HCT116 (cell line): Measurements from ENCODE around the gene ARRDC2. TPM values are rescaled to one million over a fixed set of nuclear protein-coding genes. Genes with fewer than 3 reads are reported as not detected.

Experiments used
- ATAC-seq: fragments of 200-7000 bp; cut with Tn5 transposase; 2 replicates; pipeline ENCODE4 v1.9.1; 2020; ENCODE audit warnings: mild to moderate bottlenecking, moderate library complexity
- BruUV-seq: library from RNA; stranded (reverse); fragments of 400-500 nt; replicated peaks from 2 replicates; lab custom pipeline; 2021; lab: Mats Ljungman, UMichigan
- CTCF ChIA-PET: fragments of 300-600 bp; sonication (Branson Sonifier 250); formaldehyde crosslinking; loops from one replicate; lab custom pipeline; 2021; ENCODE audit warnings: antibody characterized with exemption; lab: Charles Lee
- POLR2A ChIA-PET: fragments of 300-600, 350-600 bp; sonication (Branson Sonifier 250); formaldehyde crosslinking; loops from one replicate; lab custom pipeline; 2021; ENCODE audit warnings: antibody characterized with exemption; lab: Charles Lee
- RAD21 ChIA-PET, 2 experiments: fragments of 300-600 bp; sonication (Branson Sonifier 250); formaldehyde crosslinking; loops; one replicate each; lab custom pipeline; 2023; ENCODE audit warnings: low total read pairs in 2 of 2; ENCODE audit not compliant: uncharacterized antibody in 2 of 2, unreplicated experiment in 2 of 2, low non-redundant PET in 1 of 2; lab: Charles Lee
- DNase-seq: peaks from one replicate; pipeline ENCODE4 v3.0.0-alpha.2; 2010; ENCODE audit warnings: low read depth, low spot score
- H2AFZ ChIP-seq: fragments of 200-600 bp; shearing (Covaris generic), sonication (generic); 2 replicates; pipeline ENCODE4 v1.6.1; 2017; ENCODE audit warnings: low read depth, mixed run types, mixed read lengths, antibody characterized with exemption, low read length; ENCODE audit not compliant: poor library complexity, severe bottlenecking
- H3K27ac ChIP-seq: 2 replicates; pipeline ENCODE4 v1.5.1; 2012; ENCODE audit warnings: low read depth, low read length
- H3K27me3 ChIP-seq: fragments of 200-600 bp; sonication (generic); 2 replicates; pipeline ENCODE4 v1.6.1; 2016; ENCODE audit warnings: mixed run types, low read length, mixed read lengths; ENCODE audit not compliant: insufficient read depth
- H3K36me3 ChIP-seq, 2 experiments: fragments of 200-500 bp in 1 of 2; fragments of 200-600 bp in 1 of 2; sonication (Bioruptor generic) in 1 of 2; sonication (generic) in 1 of 2; 2 replicates each; pipeline versions ENCODE4 v1.5.1 to v1.6.1; 2014 to 2016; ENCODE audit warnings: low read length in 2 of 2, inconsistent platforms in 1 of 2, mixed read lengths in 1 of 2, mixed run types in 1 of 2; ENCODE audit not compliant: insufficient read depth in 2 of 2, control insufficient read depth in 1 of 2
- H3K4me1 ChIP-seq, 2 experiments: fragments of 200-600 bp in 1 of 2; sonication (generic) in 1 of 2; 2 replicates each; pipeline versions ENCODE4 v1.5.1 to v1.6.1; 2012 to 2017; ENCODE audit warnings: low read length in 2 of 2, inconsistent platforms in 1 of 2, mild to moderate bottlenecking in 1 of 2, mixed read lengths in 1 of 2, mixed run types in 1 of 2, moderate library complexity in 1 of 2; ENCODE audit not compliant: insufficient read depth in 2 of 2, control insufficient read depth in 1 of 2
- H3K4me2 ChIP-seq: fragments of 200-600 bp; sonication (generic); 2 replicates; pipeline ENCODE4 v1.6.1; 2017; ENCODE audit warnings: mixed run types, low read length, mixed read lengths
- H3K4me3 ChIP-seq, 2 experiments: fragments of 200-600 bp in 1 of 2; sonication (generic) in 1 of 2; replicated peaks in 1 of 2; 2 replicates each; pipeline ENCODE4 v1.5.1; 2011 to 2016; ENCODE audit warnings: low read length in 2 of 2, control low read depth in 1 of 2, low read depth in 1 of 2, mild to moderate bottlenecking in 1 of 2, mixed read lengths in 1 of 2, mixed run types in 1 of 2
- H3K79me2 ChIP-seq: fragments of 200-600 bp; sonication (generic); 2 replicates; pipeline ENCODE4 v1.6.1; 2017; ENCODE audit warnings: mild to moderate bottlenecking, mixed run types, low read length, moderate library complexity, mixed read lengths; ENCODE audit not compliant: insufficient read depth
- H3K9ac ChIP-seq: fragments of 200-600 bp; sonication (generic); 2 replicates; pipeline ENCODE4 v1.6.1; 2016; ENCODE audit warnings: low read length, mixed read lengths
- H3K9me2 ChIP-seq: fragments of 200-600 bp; sonication (generic), shearing (Covaris generic); 2 replicates; pipeline ENCODE4 v1.6.1; 2017; ENCODE audit warnings: mixed run types, mild to moderate bottlenecking, moderate library complexity; ENCODE audit not compliant: insufficient read depth
- H3K9me3 ChIP-seq, 2 experiments: fragments of 200-500 bp in 1 of 2; fragments of 200-600 bp in 1 of 2; sonication (Bioruptor generic) in 1 of 2; sonication (generic) in 1 of 2; 2 replicates each; pipeline ENCODE4 v1.6.1; 2014 to 2017; ENCODE audit warnings: low read length in 2 of 2, mixed read lengths in 2 of 2, inconsistent platforms in 1 of 2, low read depth in 1 of 2, mild to moderate bottlenecking in 1 of 2, mixed run types in 1 of 2, moderate library complexity in 1 of 2; ENCODE audit not compliant: control insufficient read depth in 1 of 2, insufficient read depth in 1 of 2
- H4K20me1 ChIP-seq: fragments of 200-600 bp; sonication (generic), shearing (Covaris generic); 2 replicates; pipeline ENCODE4 v1.6.1; 2017; ENCODE audit warnings: mixed run types, mild to moderate bottlenecking, moderate library complexity; ENCODE audit not compliant: insufficient read depth
- EGR1 ChIP-seq: IDR thresholded peaks from 2 replicates; pipeline ENCODE4 v1.6.1; 2012; ENCODE audit warnings: low read depth
- FOSL1 ChIP-seq: IDR thresholded peaks from 2 replicates; pipeline ENCODE4 v1.6.1; 2012; ENCODE audit warnings: low read depth
- JUND ChIP-seq: IDR thresholded peaks from 2 replicates; pipeline ENCODE4 v1.6.1; 2012
- POLR2AphosphoS5 ChIP-seq: IDR thresholded peaks from 2 replicates; pipeline ENCODE4 v1.6.1; 2011; ENCODE audit warnings: mild to moderate bottlenecking, low read depth, low read length, moderate library complexity
- SIN3A ChIP-seq: IDR thresholded peaks from 2 replicates; pipeline ENCODE4 v1.6.1; 2012; ENCODE audit warnings: low read depth
- SP1 ChIP-seq: IDR thresholded peaks from 2 replicates; pipeline ENCODE4 v1.6.1; 2012; ENCODE audit warnings: low read depth
- SRF ChIP-seq: IDR thresholded peaks from 2 replicates; pipeline ENCODE4 v1.6.1; 2012; ENCODE audit warnings: low read depth
- TCF7L2 ChIP-seq: IDR thresholded peaks from 2 replicates; pipeline ENCODE4 v1.7.0; 2011; ENCODE audit warnings: borderline replicate concordance, inconsistent platforms; ENCODE audit not compliant: insufficient read depth, insufficient read length; ENCODE audit errors: extremely low read depth
- YY1 ChIP-seq: IDR thresholded peaks from 2 replicates; pipeline ENCODE4 v1.6.1; 2011; ENCODE audit warnings: low read length, low read depth, moderate library complexity, mild to moderate bottlenecking; ENCODE audit not compliant: insufficient replicate concordance; ENCODE audit errors: extremely low read depth
- ZFX ChIP-seq: fragments of 450-650 bp; IDR thresholded peaks from 2 replicates; pipeline ENCODE4 v1.6.1; 2017
- intact Hi-C: fragments of 100-400 bp; cut with micrococcal nuclease; formaldehyde crosslinking; loops from 2 replicates; pipeline ENCODE4 v1.10.0; 2022
- total RNA-seq: library from RNA; stranded (reverse); gene quantifications from one replicate; pipeline ENCODE4 v1.2.1, GENCODE V29; 2021; ENCODE audit not compliant: unreplicated experiment
- TF ChIP-seq, protein P1 (sequence below): IDR thresholded peaks from 2 replicates; pipeline ENCODE4 v1.6.1; 2012
- TF ChIP-seq, protein P2 (sequence below), 3 experiments: fragments of 200-600 bp in 1 of 3; sonication (generic) in 1 of 3; IDR thresholded peaks in 2 of 3; conservative IDR thresholded peaks in 1 of 3; 2 replicates each; pipeline ENCODE4 v1.5.1; 2012 to 2017; ENCODE audit warnings: low read depth in 2 of 3, low read length in 2 of 3, antibody characterized with exemption in 1 of 3, borderline replicate concordance in 1 of 3, control low read depth in 1 of 3, mild to moderate bottlenecking in 1 of 3, mixed read lengths in 1 of 3, mixed run types in 1 of 3, moderate library complexity in 1 of 3; ENCODE audit not compliant: insufficient read depth in 1 of 3
- TF ChIP-seq, protein P3 (sequence below): IDR thresholded peaks from 2 replicates; pipeline ENCODE4 v1.6.1; 2012; ENCODE audit warnings: low read depth

The ARRDC2 gene
- total RNA-seq, 1 experiment from 2014 or later: 36.5 TPM

DNA sequence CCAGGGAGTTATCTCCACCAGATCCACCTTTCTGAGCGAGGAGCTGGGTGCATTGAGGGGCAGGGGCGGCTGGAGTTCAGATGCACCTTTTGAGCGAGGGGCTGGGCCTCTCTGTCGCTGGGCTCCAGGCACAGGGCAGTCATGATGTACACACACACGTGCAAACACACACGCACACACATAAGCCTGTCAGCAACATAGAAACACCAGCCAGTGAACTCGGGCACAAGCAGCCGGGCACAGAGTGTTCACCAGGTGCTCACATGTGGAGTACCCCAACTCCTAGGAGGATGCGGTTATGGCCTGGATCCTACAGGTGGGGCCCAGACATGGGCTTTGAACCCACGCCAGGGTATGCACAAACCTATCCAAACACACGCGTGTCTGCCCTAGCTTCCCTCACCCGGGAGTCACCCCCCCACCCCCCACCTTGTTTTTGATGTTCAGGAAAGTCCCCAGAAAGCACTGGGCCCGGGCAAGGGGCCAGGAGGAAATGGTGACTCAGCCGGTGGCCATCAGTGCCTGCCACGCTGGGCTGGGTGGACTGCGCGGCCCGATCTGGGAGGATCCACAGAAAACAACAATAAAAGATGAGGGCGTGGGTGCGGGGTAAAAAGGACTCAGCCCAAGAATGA is 13.3 kb downstream of the ARRDC2 start:
- Histone ChIP-seq H3K9ac (peak overlapping the region; percentile 79), H3K27ac (peak overlapping the region; percentile 66)
- DNase-seq: no peak

More for the DNA sequence above, 13.3 kb downstream of the ARRDC2 start:
- peaks cover 13% of the 10 kb centered on the region for H3K79me2 ChIP-seq
- TF ChIP-seq SP1 (peak; percentile 61; the same call in 1 of the 2 replicates), YY1 (peak; percentile 65), SIN3A (no peak), TCF7L2 (peak; percentile 80), JUND (peak; percentile 77), SRF (no peak), EGR1 (no peak), FOSL1 (peak; percentile 75), POLR2AphosphoS5 (no peak), ZFX (no peak)
- TF ChIP-seq, protein P1, sequence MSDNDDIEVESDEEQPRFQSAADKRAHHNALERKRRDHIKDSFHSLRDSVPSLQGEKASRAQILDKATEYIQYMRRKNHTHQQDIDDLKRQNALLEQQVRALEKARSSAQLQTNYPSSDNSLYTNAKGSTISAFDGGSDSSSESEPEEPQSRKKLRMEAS: peak; percentile 84
- TF ChIP-seq, protein P2, sequence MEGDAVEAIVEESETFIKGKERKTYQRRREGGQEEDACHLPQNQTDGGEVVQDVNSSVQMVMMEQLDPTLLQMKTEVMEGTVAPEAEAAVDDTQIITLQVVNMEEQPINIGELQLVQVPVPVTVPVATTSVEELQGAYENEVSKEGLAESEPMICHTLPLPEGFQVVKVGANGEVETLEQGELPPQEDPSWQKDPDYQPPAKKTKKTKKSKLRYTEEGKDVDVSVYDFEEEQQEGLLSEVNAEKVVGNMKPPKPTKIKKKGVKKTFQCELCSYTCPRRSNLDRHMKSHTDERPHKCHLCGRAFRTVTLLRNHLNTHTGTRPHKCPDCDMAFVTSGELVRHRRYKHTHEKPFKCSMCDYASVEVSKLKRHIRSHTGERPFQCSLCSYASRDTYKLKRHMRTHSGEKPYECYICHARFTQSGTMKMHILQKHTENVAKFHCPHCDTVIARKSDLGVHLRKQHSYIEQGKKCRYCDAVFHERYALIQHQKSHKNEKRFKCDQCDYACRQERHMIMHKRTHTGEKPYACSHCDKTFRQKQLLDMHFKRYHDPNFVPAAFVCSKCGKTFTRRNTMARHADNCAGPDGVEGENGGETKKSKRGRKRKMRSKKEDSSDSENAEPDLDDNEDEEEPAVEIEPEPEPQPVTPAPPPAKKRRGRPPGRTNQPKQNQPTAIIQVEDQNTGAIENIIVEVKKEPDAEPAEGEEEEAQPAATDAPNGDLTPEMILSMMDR (IDR thresholded peaks at IDR 0.05 in 2 of 3, conservative IDR thresholded peaks at IDR 0.05 in 1 of 3; ENCODE audit: borderline replicate concordance in 1 of 3, insufficient read depth in 1 of 3, low read depth in 2 of 3, low read length in 2 of 3): no peak
- TF ChIP-seq, protein P3, sequence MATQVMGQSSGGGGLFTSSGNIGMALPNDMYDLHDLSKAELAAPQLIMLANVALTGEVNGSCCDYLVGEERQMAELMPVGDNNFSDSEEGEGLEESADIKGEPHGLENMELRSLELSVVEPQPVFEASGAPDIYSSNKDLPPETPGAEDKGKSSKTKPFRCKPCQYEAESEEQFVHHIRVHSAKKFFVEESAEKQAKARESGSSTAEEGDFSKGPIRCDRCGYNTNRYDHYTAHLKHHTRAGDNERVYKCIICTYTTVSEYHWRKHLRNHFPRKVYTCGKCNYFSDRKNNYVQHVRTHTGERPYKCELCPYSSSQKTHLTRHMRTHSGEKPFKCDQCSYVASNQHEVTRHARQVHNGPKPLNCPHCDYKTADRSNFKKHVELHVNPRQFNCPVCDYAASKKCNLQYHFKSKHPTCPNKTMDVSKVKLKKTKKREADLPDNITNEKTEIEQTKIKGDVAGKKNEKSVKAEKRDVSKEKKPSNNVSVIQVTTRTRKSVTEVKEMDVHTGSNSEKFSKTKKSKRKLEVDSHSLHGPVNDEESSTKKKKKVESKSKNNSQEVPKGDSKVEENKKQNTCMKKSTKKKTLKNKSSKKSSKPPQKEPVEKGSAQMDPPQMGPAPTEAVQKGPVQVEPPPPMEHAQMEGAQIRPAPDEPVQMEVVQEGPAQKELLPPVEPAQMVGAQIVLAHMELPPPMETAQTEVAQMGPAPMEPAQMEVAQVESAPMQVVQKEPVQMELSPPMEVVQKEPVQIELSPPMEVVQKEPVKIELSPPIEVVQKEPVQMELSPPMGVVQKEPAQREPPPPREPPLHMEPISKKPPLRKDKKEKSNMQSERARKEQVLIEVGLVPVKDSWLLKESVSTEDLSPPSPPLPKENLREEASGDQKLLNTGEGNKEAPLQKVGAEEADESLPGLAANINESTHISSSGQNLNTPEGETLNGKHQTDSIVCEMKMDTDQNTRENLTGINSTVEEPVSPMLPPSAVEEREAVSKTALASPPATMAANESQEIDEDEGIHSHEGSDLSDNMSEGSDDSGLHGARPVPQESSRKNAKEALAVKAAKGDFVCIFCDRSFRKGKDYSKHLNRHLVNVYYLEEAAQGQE: no peak
- ChIA-PET CTCF (interaction anchor here (0.6 kb wide), 1 partner anchor 786 kb away, joined by 3 read pairs; no protein-coding TSS in a partner anchor), POLR2A (interaction anchor here (0.7 to 1.4 kb wide), 3 partner anchors 9 to 35 kb away, joined by 3 to 4 read pairs (median 3); no protein-coding TSS in a partner anchor), RAD21 (interaction anchor here in 1 of 2 experiments (0.5 kb wide), 1 partner anchor 116 kb away, joined by 3 read pairs; no protein-coding TSS in a partner anchor)
- H4K20me1 ChIP-seq: no peaks in the 10 kb centered on the region
- BruUV-seq: no TSS peak
- H2AFZ ChIP-seq: no peak overlapping the region
- H3K9me2 ChIP-seq: no peaks in the 10 kb centered on the region
- H3K27me3 ChIP-seq: no peaks in the 10 kb centered on the region
- H3K4me2 ChIP-seq: peak overlapping the region; percentile 89
- no peaks in the 10 kb centered on the region for H3K36me3 ChIP-seq
- ATAC-seq: peak; percentile 32
- no peaks in the 10 kb centered on the region for H3K9me3 ChIP-seq
- peaks cover 29 to 51% of the 10 kb centered on the region in 2 experiments for H3K4me1 ChIP-seq
- peak overlapping the region; percentile 72 to 87 for H3K4me3 ChIP-seq
- intact Hi-C loops: no loop called here
